Ramos (cell line): Measurements from ENCODE around the gene PRPF8.

Experiments used
- in situ Hi-C: fragments of 300-500 bp; cut with MboI; formaldehyde crosslinking; loops from one replicate; pipeline ENCODE4 v1.14.3; 2022; ENCODE audit warnings: low sequenced_read_pairs; ENCODE audit not compliant: unreplicated experiment

PRPF8 gene

GRCh38 chr17:1684378-1685189 is at the start of gene PRPF8:
PRPF8 (minus strand) TSS chr17:1684867; CDS start chr17:1684571, 296 bp downstream.
- in situ Hi-C loops: no loop called here

- in situ Hi-C loops: no loop called here
Measured at GRCh38 chr17:1733759-1734158, 49.1 kb upstream of the PRPF8 start.

- in situ Hi-C loops: no loop called here
Measured at GRCh38 chr17:1732833-1733321, 48.2 kb upstream of the PRPF8 start.

GRCh38 chr17:1732241-1732832 is 47.7 kb upstream of the PRPF8 start:
- in situ Hi-C loops: no loop called here

- in situ Hi-C loops: no loop called here
Measured at GRCh38 chr17:1731194-1731506, 46.5 kb upstream of the PRPF8 start.

GRCh38 chr17:1730326-1731193 is 45.9 kb upstream of the PRPF8 start:
- in situ Hi-C loops: no loop called here

GRCh38 chr17:1729966-1730325 is 45.3 kb upstream of the PRPF8 start:
- in situ Hi-C loops: no loop called here

GRCh38 chr17:1727876-1728630 is 43.4 kb upstream of the PRPF8 start:
- in situ Hi-C loops: no loop called here

GRCh38 chr17:1727258-1727789 is 42.7 kb upstream of the PRPF8 start:
- in situ Hi-C loops: no loop called here

- in situ Hi-C loops: no loop called here
Measured at GRCh38 chr17:1726626-1727257, 42.1 kb upstream of the PRPF8 start.

GRCh38 chr17:1725642-1726511 is 41.2 kb upstream of the PRPF8 start:
- in situ Hi-C loops: no loop called here

- in situ Hi-C loops: loop anchor here (25.0 kb wide), 1 partner anchor 312 kb away; the partner anchor contains the start of genes DPH1, OVCA2 and RTN4RL1
Measured at GRCh38 chr17:1724869-1725641, 40.4 kb upstream of the PRPF8 start.

GRCh38 chr17:1724351-1724868 is 39.7 kb upstream of the PRPF8 start, which contains the start of gene WDR81:
WDR81 (plus strand) TSS chr17:1724704; CDS start chr17:1724960, 256 bp downstream.
- in situ Hi-C loops: loop anchor here (25.0 kb wide), 1 partner anchor 313 kb away; the partner anchor contains the start of genes DPH1, OVCA2 and RTN4RL1

- in situ Hi-C loops: loop anchor here (25.0 kb wide), 1 partner anchor 315 kb away; the partner anchor contains the start of genes DPH1, OVCA2 and RTN4RL1
Measured at GRCh38 chr17:1722022-1722421, 37.4 kb upstream of the PRPF8 start.

- in situ Hi-C loops: loop anchor here (25.0 kb wide), 1 partner anchor 316 kb away; the partner anchor contains the start of genes DPH1, OVCA2 and RTN4RL1
Measured at GRCh38 chr17:1720856-1721386, 36.3 kb upstream of the PRPF8 start.

GRCh38 chr17:1718362-1719165 is 33.9 kb upstream of the PRPF8 start:
- in situ Hi-C loops: loop anchor here (25.0 kb wide), 1 partner anchor 319 kb away; the partner anchor contains the start of genes DPH1, OVCA2 and RTN4RL1
